ENCODE data around the gene DDX10.

GRCh38 chr11:108629274-108629673, 35.6 kb upstream of the DDX10 start:
- TF ChIP-seq CTCF (conservative IDR thresholded peaks at IDR 0.05) (no peak), ZFX (IDR thresholded peaks at IDR 0.05) (no peak)
